GM19468 (cell line): ENCODE measurements around the gene LRRC49.
"Not testable (repeated sequence)": the region's sequence is repeated elsewhere in the genome, so short reads cannot be mapped to it uniquely, and the experiment has no call there.

Source experiments
- ATAC-seq: cut with Tn5 transposase; IDR thresholded peaks from one replicate; pipeline ENCODE4 v1.9.1; 2021; ENCODE audit warnings: mild to moderate bottlenecking, moderate library complexity, moderate number of reproducible peaks; ENCODE audit not compliant: unreplicated experiment; ENCODE audit errors: extremely low read depth

Gene LRRC49

DNA sequence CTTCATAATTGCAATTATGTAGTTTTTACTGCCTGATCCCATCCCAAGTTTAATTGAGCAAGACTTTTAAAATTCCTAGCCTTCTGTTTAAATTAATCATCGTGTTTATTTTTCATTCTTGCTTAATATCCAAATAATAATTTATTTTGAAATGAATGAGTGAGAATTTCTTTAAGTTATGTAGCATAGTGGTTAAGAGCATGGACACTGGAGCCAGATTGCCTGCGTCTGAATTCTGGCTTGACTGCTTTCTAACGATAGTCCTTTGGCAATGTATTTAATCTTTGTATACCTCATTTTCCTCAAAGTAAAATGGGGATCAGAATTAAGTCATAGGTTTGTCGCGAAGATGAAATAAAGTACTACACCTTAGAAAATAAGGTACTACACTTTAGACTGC is 71.4 kb downstream of the LRRC49 start:
- no peak for ATAC-seq

DNA sequence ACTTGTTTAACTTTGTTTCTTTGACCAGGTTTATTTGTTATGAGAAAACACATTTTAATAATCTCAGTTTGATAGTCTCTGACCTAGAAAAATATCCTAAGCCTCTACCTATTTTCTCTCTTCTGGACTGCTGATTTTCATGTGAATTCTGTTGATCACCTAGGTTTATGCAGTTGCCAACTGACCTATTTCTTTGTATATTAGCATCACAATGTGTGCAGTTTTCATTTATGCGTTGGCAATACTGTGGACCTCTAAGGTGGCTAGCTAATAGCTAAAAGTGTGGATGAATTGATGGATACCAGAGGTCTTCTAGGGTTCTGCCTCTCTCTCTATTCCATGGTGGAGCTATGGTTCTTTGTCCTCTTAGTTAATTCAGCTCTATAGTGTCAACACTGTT is 72.1 kb downstream of the LRRC49 start:
- no peak for ATAC-seq

DNA sequence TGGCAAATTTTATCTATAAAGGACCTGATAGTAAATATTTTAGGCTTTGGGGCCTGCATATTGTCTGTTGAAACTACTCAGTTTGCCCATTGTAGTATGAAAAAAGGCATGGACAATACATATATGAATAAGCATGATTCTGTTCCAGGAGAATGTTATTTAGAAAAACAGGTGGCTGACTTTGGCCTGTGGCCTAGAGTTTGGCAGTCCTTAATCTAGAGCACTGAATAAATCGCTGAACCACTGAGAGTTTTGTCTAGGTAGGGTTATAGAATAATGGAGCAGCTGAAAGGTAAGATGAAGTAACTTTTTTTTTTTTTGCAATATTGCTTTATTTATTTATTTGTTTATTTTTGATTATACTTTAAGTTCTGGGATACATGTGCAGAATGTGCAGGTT is 75.0 kb downstream of the LRRC49 start:
- ATAC-seq: no peak

DNA sequence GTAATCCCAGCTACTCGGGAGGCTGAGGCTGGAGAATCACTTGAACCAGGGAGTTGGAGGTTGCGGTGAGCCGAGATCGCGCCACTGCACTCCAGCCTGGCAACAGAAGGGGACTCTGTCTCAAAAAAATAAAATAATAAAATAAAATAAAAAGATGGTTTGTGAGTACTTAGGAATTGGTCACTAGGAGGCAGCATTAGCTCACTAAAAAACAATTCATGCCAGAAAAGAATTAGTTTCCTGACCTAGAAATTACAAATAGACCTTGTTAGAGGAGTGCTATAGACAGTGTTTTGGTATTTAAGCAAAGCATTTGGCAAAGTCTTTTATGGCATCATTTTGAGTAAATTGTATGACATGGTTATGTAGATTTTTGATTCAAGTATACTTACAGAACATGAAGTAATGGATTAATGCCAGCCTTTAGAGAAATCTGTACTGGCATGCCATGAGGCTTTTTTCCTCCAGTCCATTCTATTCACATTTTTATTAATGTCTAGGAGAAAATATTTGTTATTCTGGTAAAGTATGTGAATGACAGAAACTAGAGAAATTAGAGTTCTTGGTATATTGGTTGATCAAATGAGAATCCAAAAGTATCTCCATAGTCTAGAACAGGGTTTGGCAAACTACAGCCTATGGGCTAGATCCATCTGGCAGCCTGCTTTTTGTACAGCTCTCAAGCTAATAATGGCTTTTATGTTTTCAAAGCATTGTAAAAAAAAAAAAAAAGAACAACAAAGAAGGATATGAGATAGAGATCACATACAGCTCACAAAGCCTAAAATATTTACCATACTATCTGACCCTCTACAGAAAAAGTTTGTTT is 81.6 kb downstream of the LRRC49 start:
- no peak for ATAC-seq

DNA sequence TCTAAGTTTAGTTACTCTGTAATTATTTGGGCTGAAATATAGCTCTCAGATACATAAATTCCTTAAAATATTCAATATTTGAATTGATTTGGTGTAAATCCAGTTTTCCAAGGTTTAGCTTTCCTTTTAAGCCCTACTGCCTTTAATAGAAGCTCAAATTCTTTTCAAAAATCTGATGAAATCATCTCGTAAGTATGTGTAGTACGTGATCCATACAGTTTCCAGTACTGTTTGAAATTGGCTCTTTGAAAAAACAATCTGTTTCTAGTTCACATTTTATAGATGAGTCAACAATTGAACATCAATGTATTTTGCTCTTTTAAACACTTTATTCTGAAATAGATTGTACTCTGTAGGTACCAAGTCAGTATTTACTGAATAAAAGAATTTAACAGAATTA is 84.2 kb downstream of the LRRC49 start:
- no peak for ATAC-seq

DNA sequence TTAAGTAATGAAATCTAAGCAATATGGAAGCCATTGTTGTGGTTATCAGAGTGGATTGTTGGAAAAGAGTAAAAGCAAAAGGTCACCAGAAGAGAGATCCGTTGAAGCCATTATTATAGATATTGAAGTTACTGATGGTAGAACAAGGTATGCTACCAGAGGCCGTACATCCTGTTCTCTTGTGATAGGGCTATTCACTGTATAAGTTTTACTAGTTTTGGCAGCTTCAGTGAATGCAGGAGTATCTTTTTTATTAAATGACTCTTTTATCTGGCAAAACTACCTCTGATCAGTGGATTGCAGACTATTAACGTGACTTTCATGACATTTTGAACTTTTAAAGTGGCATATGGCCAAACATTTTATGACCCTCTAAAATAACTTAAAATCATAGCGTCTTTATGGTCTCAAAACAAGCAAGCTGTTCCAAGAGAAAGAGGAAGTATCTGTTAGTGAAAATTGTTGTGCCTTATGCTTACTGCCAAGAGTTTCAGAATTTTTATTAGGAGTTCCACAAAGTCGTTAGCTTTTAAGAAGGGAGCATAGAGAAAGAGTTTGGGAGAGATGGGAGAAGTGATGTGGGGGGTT is 102.9 kb downstream of the LRRC49 start:
- ATAC-seq: no peak

DNA sequence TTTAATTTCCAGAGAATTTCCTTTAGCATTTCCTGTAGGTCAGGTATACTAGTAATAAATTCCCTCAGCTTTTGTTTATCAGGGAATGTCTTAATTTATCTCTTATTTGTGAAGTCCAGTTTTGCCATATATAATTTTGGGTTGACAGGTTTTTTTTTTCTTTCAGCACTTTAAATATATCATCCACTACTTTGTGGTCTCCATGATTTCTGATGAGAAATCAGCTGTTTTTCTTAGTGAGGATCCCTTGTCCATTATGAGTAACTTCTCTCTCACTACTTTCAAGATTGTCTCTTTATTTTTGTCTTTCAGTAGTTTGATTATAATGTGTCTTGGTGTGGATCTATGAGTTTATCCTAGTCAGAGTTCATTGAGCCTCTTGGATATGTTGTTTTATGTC is 105.7 kb downstream of the LRRC49 start:
- no peak for ATAC-seq

DNA sequence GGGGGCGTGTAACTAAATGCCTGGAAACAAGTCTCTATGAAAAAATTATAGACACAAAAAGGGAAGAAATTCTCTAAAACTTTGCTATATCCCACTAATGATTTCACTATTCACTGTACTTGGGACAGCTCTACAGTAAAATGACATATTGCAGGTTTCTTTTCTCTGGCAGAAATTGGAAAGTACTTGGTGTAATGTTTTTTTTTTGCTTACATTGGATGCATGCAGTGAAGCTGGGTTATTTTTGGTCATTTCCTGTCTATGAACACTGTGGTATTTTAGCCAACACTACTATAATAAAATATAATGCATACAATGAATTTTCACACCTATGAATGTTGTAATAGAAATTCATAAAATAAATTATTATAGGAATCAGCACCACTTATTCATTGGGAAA is 109.7 kb downstream of the LRRC49 start:
- no peak for ATAC-seq

DNA sequence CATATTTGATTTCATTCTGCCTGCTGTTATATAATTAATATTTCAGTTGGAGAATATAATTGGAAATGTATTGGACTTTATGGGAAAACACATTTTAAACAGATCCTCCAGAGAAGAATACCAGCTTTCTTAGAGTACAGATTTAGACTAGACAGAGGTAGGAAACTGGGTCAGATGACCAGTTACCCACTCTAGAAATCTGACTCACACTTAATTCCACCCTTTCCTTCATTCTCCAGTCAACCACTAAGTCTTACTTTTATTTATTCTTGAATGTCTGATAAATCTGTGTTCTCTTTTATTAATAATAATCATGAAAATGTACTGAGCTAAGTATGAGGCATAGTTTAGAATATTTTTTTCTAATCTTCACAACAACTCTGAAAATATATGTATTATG is 110.7 kb downstream of the LRRC49 start:
- no peak for ATAC-seq

DNA sequence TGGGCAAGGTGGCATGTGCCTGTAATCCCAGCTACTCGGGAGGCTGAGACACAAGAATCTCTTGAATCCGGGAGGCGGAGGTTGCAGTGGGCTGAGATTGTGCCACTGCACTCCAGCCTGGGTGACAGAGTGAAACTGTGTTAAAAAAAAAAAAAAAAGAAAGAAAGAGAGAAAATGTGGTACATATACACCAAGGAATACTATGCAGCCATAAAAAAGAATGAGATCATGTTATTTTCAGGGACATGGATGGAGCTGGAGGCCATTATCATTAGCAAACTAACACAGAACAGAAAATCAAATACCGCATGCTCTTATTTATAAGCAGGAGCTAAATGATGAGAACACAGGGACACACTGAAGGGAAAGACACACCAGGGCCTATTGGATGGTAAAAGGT is 111.9 kb downstream of the LRRC49 start:
- not testable (repeated sequence) for ATAC-seq

DNA sequence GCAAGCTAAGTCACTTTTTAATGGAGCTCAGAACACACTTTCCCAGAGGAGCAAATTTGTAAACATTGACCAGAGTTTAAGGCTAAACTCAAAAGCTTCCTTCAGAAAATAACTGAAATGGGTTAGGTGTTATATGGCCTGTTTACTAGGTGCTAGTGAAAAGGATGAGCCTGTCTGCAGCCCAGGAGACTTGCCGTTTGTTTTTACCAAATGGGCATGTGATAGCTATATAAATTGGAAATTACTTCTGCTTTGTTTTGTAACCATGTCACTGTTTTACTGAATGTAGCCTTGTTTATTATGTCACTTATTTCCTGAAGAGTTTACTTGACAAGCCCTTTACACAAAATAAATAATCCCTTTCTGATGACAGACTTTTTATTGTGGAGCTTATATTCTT is 113.3 kb downstream of the LRRC49 start:
- no peak for ATAC-seq

DNA sequence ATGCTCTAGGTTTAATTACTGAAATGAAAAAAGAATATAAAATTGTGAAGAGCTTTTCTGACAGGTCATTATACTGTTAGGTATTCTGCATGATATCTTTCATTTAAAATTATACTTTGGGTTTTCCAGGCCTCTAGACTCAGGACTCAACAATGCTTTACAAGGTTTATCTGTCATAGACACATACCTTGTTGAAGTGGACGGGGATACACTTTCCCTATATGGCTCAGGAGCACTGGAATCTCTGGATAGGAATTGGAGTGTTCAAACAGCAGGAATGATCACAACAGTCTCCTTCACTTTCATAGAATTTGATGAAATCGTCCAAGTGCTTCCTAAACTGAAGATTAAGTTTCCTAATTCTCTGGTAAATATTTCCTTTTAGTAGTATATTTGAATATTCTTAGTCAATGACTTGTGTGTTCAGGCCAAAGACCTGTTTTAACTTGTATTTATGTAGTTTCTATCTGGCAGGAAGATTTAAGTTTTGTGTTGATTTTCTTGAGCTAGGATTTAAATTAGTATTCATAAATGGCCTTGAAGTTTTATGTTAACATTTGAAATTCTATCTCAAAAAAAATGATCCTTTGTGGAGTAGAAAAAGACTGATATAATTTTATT is 115.7 kb downstream of the LRRC49 start:
- ATAC-seq: no peak

DNA sequence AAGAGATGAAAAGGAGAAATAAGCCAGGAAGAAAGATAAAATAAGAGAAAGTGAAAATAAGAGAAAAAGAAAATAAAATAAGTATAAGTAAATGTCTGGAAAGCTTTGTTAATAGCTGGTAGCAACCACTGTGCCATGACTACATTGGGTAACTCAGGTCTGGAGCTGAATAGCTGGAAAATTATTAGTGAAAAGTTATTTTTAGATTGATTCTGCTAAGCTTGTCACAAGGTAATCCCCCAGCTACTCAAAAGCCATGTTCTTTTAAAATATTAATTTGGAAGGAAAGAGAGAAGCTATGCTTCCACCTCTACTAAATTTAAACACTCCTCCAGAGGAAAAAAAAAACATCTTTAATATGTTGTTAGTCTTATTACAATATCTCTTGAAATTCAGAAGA is 117.8 kb downstream of the LRRC49 start:
- ATAC-seq: no peak

DNA sequence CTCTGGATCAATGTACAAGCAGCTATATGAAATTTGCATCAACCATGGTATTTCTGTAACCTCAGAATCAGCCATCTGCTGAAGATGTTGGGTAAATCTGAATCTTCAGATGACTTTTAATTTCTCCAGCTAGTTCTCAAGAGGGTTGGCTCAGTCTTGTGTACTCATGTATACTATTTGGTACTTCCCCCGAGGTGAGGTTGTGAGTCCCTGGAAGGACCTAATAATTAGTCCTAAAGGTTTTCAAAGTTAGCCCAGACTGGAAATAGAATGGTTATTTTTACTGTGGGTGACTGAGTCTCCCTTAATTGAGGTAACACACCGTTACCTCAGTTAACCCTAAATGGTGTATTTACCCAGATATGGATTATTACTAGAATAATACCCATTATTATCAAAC is 118.4 kb downstream of the LRRC49 start:
- no peak for ATAC-seq

DNA sequence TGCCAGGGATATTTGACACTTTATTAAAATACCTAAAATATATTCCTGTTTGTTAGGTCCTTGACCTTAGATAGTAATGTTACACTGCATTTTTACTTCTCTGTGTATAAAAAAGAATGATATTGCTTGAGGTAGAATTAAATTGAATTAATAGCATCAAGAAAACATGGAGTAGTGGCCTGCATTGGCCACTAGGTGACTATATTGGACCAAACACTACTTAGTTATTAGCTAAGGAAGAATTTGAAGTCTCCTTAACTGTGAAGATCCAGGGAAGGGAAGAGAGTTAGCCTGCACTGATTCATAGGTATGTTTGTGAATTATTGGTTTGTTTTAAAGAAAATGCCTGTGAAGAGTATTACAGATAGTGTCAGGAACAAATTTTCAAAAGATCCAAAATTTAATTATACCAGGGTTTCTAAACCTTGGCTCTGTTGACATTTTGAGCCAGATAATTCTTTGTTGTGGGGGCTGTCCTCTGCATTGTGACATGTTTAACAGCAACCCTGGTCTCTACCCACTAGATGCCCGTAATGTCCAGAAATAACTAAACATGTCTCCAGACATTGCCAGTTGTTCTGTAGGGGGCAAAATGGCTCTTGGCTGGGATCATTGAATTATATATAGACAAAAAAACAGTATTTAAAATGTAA is 119.0 kb downstream of the LRRC49 start:
- no peak for ATAC-seq

DNA sequence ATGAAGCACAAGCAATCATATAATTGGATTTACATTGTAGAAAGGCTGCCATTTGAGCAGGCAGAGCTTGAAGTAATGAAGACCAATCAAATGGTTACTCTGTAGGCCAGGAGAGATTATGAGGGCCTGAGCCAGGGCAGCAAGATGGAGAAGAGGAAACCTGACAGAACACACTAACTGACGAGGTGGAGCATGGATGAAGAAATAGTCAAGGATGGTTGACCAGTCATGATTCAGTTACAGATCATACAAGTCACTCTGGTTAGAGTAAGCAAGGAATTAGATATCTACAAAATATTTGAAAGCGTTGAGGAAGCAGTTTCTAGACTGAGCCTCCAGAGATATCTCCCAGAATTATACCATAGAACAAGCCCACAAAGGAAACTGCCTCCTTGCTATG is 120.8 kb downstream of the LRRC49 start:
- no peak for ATAC-seq

DNA sequence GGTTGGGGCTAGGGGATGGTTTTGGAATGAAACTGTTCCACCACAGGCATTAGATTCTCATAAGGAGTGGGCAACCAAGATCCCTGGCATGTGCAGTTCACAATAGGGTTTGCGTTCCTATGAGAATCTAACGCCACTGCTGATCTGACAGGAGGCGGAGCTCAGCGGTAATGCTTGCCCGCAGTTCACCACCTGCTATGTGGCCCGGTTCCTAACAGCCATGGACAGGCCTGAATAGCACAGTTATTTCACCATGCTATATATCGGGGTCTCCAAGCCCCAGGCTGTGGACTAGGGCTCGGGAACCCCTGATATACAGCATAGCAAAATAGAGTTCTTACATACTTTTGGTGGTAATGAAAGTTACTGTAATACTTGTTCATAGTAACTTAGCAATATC is 122.7 kb downstream of the LRRC49 start:
- no peak for ATAC-seq

DNA sequence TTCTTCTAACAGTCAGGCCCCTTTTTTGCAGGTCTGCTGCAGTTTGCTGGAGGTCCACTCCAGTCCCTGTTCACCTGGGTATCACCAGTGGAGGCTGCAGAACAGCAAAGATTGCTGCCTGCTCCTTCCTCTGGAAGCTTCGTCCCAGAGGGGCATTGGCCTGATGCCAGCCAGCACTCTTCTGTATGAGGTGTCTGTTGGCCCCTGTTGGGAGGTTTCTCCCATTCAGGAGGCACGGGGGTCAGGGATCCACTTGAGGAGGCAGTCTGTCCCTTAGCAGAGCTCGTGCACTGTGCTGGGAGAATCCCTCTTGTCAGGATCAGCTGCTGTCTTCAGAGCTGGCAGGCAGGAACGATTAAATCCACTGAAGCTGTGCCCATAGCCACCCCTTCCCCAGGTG is 138.6 kb downstream of the LRRC49 start:
- ATAC-seq: not testable (repeated sequence)

DNA sequence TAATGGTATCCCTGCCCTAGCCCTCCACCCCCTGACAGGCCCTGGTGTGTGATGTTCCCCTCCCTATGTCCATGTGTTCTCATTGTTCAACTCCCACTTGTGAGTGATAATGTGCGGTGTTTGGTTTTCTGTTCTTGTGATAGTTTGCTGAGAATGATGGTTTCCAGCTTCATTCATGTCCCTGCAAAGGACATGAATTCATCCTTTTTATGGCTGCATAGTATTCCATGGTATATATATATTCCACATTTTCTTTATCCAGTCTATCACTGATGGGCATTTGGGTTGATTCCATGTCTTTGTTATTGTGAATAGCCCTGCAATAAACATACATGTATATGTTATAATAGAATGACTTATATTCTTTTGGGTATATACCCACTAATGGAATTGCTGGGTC is 142.9 kb downstream of the LRRC49 start:
- not testable (repeated sequence) for ATAC-seq

DNA sequence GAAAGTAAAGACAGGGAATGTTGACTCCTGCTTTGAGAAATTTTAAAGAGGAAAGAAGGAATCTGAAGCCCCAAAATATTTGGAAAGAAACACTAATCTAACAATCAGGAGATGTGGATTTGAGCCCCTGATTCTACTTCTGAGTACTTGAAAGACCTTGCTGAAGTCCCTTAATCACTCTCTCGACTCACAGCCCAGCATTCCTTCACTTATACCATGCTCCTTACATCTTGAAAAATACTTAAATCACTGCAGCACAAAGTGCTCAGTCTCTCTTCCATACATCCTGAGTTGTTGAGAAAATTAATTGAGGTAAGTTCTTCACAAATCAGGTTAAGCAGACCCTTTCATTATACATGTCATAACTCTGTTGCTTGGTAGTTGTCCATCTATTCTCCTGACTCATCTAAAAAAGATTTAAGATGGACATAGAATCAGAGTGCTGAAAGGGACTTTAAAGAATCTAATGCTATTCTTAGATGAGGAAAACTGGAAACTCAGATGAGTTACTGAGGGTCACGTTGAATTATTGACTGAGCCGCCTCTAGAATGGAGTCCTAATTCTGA is 149.8 kb downstream of the LRRC49 start:
- no peak for ATAC-seq

DNA sequence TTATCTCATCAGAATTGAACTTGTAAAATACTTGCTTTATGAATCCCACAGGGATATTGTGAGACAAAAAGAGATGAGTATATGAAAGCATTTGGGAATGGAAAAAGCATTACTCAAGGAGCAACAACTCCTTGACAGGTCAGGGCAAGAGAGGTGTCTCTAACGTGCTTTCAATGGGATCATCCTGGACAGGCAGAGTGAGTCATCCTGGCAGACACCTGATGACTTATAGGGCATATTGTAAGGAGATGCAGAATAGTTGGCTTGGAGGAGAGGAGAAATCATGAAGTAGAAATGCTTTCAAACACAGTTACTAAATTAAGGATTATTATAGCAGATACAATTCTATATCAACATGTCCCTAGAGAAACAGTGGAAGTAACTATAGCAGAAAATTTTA is 150.7 kb downstream of the LRRC49 start:
- ATAC-seq: no peak
